NCI-H1436 (cell line): ENCODE data around the gene ETS1.
A peak's percentile ranks its signal among the peaks of the same experiment; 100 is the strongest.

Experiments used
- DNase-seq: peaks from one replicate; lab custom pipeline; 2025; lab: John Stamatoyannopoulos, UW

The ETS1 gene

DNA sequence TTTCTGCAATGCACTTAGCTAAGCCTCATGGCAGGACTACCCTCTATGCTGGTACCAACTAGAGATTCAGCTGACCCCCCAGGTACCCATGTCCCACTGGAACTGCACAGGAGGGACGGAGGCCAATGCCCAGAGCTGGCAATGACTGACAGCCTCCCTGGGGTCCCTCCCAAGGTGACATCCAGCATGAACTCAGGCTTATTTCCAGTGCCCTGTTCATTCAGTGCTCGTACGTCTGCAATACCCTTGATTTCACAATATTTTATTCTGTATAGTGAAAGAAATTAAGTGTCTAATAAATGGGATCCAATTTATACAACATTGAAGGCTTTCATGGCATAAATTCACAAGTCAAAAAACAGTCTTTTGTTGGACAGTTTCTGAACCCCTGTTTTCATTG is 20.2 kb downstream of the ETS1 start:
- no peak for DNase-seq

DNA sequence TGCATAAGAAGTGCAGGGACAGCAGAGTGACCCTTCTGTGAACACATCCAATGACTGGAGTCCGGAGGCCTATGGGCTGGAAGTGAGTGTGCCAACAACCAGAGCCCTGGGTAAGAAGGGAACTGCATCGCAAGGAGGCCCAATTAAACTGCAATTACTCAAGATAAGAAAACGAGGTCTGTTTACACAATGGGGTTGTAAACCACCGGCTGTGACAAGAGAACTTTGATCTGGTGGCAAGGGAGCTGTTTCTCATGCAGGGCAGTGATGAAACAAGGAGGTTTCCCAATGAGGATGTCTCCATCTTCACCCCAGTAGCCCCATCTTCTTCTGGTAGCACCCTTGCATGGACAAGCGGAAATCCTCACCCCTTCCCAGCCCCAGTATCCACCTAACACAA is 21.5 kb downstream of the ETS1 start:
- DNase-seq = no peak

DNA sequence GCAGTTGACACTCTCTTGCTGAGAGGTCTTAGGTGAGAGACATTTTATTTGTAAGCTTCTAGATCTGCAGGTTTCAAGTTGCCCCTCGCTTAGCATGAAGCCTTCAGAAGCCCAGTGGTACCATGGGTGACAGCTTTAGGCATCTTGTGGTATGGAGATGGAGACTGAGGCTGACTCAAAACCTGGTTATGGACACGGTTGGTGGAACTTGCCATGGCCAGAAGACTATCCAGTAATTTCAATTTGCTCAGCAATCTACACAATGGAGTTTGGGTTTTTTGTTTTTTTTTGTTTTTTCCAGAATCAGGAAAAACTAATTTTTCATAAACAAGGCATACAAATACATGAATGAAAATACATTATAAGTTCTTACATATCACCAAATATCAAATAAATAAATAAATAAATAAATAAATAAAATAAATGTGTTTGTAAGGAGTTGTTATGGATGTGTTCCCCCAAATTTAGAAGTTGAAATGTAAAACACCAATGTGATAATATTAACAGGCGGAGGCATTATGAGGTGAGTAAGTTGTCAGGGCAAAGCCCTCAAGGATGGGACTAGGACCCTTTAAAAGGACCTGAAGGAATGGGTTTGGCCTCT is 22.6 kb downstream of the ETS1 start:
- no peak for DNase-seq

- DNase-seq = peak; percentile 53
These were observed 23.3 kb downstream of the ETS1 start for GRCh38 chr11:128563942-128564641.

DNA sequence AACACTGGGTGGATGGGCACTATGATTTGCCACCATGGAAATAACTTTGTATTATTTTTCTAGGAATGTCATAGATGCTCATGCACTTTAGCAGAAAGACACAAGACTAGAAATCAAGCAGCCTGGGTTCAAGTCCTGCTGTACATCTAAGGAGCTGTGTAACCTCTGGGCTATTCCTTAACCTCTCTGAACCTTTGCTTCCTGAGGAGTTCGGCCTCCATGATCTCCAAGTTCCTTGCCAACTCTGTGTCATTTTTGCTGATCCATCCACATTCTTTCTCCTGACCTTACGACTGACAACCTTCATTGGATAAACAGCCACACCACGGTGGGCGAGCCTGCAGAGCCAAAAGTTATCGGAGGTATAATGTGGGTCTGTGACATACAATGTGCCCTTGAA is 24.1 kb downstream of the ETS1 start:
- DNase-seq = no peak

GRCh38 chr11:128559496-128560103 is 27.8 kb downstream of the ETS1 start:
- no peak for DNase-seq

DNA sequence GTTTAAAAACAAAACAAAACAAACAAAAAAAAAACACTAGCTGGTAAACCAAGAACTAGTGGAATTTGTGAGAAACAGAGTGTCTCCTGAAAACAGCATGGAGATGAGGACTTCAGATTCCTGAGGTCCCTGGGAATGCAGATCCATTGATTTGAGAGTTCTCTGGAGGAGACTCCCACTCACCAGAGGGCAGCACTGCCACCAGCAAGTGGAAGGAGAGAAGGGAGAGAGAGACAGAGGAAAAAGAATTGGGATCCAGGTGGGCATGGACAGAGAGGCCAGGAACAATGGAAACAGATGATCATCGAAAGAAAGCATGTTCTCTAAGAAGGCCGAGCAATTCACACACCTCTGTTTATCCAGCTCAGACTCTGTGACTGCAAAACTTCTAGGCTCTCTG is 31.8 kb downstream of the ETS1 start:
- no peak for DNase-seq

DNA sequence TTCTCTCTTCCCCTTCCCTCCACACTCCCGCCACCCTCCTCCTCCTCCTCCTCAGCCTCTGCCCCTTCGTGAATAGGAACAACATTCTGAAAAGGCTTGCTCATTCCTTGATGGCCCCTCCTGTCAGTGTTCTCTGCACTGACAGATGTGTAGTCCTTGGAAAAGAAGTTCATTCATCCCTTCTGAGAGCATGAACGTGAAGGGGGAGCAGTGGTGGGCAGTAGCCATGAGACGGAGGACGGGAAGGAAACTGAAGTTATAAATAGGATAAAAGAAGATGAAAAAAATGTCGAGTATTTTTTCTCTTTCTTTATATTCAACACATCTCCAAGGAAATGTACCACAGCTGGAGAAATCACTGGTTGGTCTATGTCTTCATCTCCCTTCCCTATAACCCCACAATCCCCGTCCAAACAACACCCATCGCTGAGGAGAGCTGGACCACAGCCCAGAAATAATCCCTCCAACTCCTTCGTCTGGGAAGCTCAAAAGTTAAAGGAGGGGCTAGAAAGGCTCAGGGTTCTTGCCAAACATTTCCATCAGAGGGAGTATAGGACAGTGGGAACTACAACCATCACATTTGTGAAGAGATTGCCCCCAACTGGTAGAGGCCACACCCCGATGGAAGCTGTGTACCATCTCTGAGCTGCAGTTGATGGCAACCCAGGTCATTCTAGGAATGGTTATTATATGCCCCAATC is 33.5 kb downstream of the ETS1 start:
- no peak for DNase-seq

DNA sequence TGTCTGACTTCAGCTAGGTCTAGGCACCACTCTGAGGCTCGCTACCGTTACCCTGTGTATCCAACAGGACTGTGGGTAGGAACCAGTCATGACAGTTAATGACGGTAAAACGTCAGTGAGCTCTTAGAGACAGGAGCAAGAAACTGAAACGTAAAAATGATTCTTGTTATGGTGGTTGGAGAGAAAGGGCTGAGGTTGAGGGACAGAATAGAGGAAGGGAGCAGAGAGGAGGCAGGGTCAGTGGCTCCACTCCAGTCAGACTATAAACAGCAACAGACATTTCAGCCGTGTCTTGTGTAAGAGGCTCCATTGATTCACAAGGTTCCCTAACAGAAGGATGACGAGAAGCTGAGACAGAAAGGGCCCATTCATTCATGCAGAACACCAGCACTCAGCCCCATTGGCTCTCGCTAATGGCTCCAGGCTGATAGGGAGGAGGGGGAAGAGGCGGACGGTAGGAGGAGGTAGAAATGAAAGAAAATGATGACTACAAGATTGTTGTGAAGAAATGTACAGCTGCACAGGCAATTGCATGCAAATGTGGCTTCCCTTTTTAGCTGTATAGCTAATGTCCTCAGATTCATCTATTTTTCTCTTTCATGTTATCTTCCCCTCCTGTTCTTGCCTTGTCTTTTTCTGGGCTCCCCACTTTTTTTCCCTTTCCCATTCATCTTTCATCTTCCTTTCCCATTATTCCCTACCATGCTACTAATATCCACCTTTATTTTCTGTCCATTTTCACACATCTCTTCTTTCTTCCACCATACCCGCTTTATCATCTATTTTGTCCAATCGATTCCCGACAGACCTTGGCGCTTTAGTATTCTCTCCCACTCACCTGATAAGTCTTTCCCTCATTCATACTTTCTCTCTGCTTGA is 34.3 kb downstream of the ETS1 start:
- DNase-seq = no peak

DNA sequence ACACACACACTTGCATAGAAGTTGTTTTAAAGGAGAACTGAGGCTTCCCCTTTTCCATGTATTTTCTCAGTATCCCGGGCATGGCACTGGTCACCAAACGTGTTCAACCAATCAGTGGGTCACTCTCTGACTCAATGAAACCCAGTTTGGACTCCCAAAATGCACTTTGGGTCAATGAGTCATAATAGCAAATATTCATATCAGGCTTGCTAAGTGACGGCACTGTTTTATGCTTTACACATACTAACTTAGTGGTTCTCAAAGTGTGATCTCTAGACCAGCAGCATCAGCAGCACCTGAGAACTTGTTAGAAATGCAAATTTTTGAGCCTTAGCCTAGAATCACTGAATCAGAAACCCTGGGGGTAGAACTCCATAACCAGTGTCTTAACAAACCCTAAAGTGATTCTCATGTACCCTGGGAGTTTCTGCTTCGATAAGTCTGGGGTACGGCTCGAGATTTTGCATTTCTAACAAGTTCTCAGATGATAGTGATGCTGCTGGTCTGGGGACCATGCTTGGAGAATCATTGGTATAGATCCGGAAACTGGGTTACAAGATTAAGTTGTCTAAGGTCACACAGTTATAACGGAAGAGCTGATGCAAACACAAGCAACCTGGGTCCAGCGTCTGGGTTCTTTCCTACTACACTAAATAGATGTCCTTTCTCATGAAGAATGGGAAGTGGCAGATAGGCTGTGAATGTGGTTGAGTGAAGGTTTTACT is 35.6 kb downstream of the ETS1 start:
- DNase-seq = no peak

GRCh38 chr11:128551058-128551457 is 36.3 kb downstream of the ETS1 start:
- no peak for DNase-seq

- no peak for DNase-seq
These were observed 37.0 kb downstream of the ETS1 start for GRCh38 chr11:128550261-128550821.

DNA sequence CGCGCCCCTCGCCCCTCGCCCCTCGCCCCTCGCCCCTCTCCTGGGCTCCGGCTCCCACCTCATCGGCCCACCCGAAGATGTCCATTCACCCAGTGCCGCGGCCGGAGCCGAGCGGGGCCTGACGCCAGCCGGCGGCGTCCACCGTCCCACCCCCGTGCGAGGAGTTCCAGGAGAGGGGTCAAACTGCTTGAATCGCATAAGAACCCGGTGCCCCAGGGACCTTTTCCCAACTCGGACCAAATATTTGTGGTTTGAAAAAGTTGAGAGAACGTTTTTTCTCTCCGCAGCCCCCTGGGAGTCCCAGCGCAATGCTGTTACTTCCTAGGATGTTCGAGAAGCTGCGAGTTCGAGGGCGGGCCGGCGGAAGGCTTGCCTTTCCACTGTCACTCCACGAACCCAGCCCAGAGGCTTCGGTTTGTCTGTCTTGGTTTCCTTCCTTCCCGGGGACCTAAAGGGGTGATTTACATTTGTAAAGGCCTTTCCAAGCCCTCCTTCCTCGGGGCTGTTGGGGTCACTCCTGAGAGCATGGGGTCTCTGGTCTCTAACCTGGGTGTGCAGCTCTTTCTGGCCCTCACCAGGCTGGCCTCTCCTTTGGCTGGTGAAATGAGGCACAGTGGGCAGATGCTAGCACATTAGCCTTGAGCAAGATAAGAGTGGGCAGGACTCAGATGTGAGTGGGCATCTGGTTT is 38.0 kb downstream of the ETS1 start:
- no peak for DNase-seq

GRCh38 chr11:128548649-128549255 is 38.6 kb downstream of the ETS1 start:
- no peak for DNase-seq

DNA sequence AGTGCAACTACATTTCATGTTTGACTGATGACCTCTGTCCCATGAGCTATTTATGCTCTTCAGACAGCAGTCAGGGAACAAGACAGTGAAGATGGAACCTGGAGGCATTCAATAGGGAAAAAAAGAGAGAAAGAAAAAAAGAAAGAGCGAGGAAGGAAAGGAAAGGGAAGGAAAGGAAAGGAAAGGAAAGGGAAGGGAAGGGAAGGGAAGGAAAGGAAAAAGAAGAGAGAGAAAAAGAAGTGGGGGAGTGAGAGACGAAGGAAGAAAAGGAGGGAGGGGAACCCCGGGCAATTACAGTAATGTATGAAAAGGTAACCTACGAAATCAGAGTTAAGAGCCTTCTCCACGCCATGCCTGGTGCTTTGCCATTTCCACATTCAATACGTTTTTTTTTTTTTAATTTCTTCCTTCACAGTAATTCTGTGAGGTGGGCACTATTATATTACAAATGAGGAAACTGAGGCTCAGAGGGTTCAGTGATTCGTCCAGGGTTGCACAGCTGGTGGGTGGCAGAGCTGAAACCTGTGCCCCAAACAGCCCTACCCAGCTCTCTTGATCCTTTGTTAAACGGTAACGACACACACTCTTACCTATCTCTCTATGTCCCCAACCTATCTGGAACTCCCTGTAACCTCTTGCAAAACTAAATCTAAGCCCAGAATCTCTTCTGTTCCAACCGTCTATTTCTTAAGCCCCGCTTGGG is 39.3 kb downstream of the ETS1 start:
- no peak for DNase-seq

GRCh38 chr11:128546916-128547315 is 40.4 kb downstream of the ETS1 start:
- DNase-seq = no peak

GRCh38 chr11:128544471-128545051 is 42.8 kb downstream of the ETS1 start:
- DNase-seq = no peak

GRCh38 chr11:128540469-128540868 is 46.9 kb downstream of the ETS1 start:
- DNase-seq = no peak

GRCh38 chr11:128536506-128536905 is 50.9 kb downstream of the ETS1 start:
- no peak for DNase-seq
